GM12873 (cell line): ENCODE data around the gene C11orf52.

Experiments
- CTCF ChIP-seq: IDR thresholded peaks from 2 replicates; pipeline ENCODE4 v1.5.1; 2012; ENCODE audit warnings: low read depth, mild to moderate bottlenecking, moderate library complexity, low read length, control low read depth; ENCODE audit not compliant: insufficient read depth; ENCODE audit errors: missing control alignments

Gene C11orf52

GRCh38 chr11:111878849-111879636 lies 39.7 kb upstream of the C11orf52 start, which contains the start of the genes CFAP68 and FDXACB1:
Gene CFAP68 (plus strand): TSS chr11:111879541. CDS start chr11:111879561, 20 bp downstream.
Gene FDXACB1 (minus strand): TSS chr11:111879165. CDS start chr11:111879132, 33 bp downstream.
- TF ChIP-seq CTCF = peak; percentile 95

GRCh38 chr11:111879637-111879960 lies 39.1 kb upstream of the C11orf52 start:
- TF ChIP-seq CTCF = no peak

- no peak for TF ChIP-seq CTCF
Measured at GRCh38 chr11:111882202-111882601, 36.5 kb upstream of the C11orf52 start.

GRCh38 chr11:111886032-111886431 lies 32.7 kb upstream of the C11orf52 start:
- no peak for TF ChIP-seq CTCF

- no peak for TF ChIP-seq CTCF
Measured at GRCh38 chr11:111886844-111887243, 31.9 kb upstream of the C11orf52 start.

GRCh38 chr11:111905411-111905810 lies 13.3 kb upstream of the C11orf52 start:
- no peak for TF ChIP-seq CTCF

- TF ChIP-seq CTCF = no peak
Measured at GRCh38 chr11:111906680-111907079, 12.0 kb upstream of the C11orf52 start.
